ENCODE data around the gene AOPEP.

- TF ChIP-seq CTCF (IDR thresholded peaks at IDR 0.05; ENCODE audit: insufficient read depth, low read depth, low read length) (no peak), EZH2 (IDR thresholded peaks at IDR 0.05; ENCODE audit: insufficient read depth, low read length) (no peak)
These were observed 294.8 kb downstream of the AOPEP start for GRCh38 chr9:95021166-95021886.

All from astrocyte (in vitro differentiated cells and primary cell).